Lower leg skin (tissue), 3 donors: ENCODE results near the gene PLA2G2F.

Source experiments
- POLR2A ChIP-seq, 2 donors: fragments of 450-650 bp; IDR thresholded peaks; one replicate each; pipeline ENCODE4 v1.6.1; 2016 to 2017; ENCODE audit warnings: antibody characterized with exemption in 2 of 2, mild to moderate bottlenecking in 1 of 2, moderate library complexity in 1 of 2
- TF ChIP-seq, protein P1 (sequence below), 3 donors: fragments of 450-650 bp; IDR thresholded peaks; one replicate each; pipeline ENCODE4 v1.5.1; 2016; ENCODE audit warnings: antibody characterized with exemption in 3 of 3, mild to moderate bottlenecking in 3 of 3, moderate library complexity in 2 of 3

DNA sequence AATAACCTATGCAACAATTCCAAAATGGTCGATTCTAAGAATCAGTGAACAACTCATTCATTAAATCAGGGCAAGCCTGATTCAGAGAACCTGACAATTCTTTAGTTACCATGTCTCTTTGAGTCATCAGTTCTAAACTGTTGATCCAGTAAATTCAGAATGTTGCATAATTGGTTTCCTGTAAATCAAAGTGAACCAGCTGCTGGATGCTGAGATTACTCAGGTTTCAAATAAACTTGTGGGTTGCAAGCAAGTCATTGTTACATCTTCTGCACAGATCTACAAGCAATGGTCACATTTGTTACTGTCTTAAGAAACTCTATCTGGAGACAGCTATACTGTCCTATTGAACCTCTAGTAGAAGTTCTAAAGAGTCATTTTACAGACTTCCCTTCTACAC, 36.2 kb upstream of the PLA2G2F start:
- TF ChIP-seq, protein P1, sequence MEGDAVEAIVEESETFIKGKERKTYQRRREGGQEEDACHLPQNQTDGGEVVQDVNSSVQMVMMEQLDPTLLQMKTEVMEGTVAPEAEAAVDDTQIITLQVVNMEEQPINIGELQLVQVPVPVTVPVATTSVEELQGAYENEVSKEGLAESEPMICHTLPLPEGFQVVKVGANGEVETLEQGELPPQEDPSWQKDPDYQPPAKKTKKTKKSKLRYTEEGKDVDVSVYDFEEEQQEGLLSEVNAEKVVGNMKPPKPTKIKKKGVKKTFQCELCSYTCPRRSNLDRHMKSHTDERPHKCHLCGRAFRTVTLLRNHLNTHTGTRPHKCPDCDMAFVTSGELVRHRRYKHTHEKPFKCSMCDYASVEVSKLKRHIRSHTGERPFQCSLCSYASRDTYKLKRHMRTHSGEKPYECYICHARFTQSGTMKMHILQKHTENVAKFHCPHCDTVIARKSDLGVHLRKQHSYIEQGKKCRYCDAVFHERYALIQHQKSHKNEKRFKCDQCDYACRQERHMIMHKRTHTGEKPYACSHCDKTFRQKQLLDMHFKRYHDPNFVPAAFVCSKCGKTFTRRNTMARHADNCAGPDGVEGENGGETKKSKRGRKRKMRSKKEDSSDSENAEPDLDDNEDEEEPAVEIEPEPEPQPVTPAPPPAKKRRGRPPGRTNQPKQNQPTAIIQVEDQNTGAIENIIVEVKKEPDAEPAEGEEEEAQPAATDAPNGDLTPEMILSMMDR (IDR thresholded peaks at IDR 0.05): no peak
- no peak for TF ChIP-seq POLR2A (IDR thresholded peaks at IDR 0.05)
